ENCODE data around the gene PPP2R1A. TPM values are rescaled to one million over a fixed set of nuclear protein-coding genes. Genes with fewer than 3 reads are reported as not detected.

Gene PPP2R1A
- total RNA-seq, 1 donor from 2014 or later, result 163 TPM

DNA sequence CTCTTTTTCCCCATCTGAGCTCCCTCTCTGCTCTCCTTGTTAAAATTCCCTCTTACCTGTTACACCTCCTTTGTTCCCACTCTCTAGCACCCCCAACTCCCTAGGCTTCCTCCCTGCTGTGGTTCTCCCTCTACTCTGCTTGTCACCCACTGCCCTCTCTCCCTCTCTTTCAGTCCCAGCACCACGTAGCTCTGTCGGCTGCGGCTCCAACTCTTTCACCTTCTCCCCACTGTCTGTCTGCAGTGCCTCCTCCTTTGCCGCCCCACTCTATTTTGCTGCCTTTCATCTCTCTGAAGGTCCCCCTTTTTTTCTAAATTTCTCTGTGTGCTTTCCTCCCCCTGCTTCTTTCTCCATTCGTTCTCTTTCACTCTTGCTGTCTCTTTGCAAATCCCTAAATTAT, 19.5 kb upstream of the PPP2R1A start:
- peak overlapping the region; percentile 94 for H3K27ac ChIP-seq
- intact Hi-C loops (cut with DNase I), result no loop called here
- H3K36me3 ChIP-seq, result peaks cover 0 to 37% of the 10 kb centered on the region in 2 donors
- TF ChIP-seq, protein P1, sequence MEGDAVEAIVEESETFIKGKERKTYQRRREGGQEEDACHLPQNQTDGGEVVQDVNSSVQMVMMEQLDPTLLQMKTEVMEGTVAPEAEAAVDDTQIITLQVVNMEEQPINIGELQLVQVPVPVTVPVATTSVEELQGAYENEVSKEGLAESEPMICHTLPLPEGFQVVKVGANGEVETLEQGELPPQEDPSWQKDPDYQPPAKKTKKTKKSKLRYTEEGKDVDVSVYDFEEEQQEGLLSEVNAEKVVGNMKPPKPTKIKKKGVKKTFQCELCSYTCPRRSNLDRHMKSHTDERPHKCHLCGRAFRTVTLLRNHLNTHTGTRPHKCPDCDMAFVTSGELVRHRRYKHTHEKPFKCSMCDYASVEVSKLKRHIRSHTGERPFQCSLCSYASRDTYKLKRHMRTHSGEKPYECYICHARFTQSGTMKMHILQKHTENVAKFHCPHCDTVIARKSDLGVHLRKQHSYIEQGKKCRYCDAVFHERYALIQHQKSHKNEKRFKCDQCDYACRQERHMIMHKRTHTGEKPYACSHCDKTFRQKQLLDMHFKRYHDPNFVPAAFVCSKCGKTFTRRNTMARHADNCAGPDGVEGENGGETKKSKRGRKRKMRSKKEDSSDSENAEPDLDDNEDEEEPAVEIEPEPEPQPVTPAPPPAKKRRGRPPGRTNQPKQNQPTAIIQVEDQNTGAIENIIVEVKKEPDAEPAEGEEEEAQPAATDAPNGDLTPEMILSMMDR (IDR thresholded peaks at IDR 0.05), result no peak
- TF ChIP-seq POLR2A (IDR thresholded peaks at IDR 0.05), result no peak
- no peak for TF ChIP-seq POLR2AphosphoS5 (IDR thresholded peaks at IDR 0.05; ENCODE audit: insufficient read depth in 1 of 2, low read depth in 1 of 2)
- no peak for DNase-seq (ENCODE audit: extremely low spot score in 2 of 2)
- peak overlapping the region; percentile 63 to 87 for H3K4me3 ChIP-seq
- H3K9me3 ChIP-seq, result no peaks in the 10 kb centered on the region
- peaks cover 15% of the 10 kb centered on the region for H3K4me1 ChIP-seq
- no peaks in the 10 kb centered on the region for H3K27me3 ChIP-seq

DNA sequence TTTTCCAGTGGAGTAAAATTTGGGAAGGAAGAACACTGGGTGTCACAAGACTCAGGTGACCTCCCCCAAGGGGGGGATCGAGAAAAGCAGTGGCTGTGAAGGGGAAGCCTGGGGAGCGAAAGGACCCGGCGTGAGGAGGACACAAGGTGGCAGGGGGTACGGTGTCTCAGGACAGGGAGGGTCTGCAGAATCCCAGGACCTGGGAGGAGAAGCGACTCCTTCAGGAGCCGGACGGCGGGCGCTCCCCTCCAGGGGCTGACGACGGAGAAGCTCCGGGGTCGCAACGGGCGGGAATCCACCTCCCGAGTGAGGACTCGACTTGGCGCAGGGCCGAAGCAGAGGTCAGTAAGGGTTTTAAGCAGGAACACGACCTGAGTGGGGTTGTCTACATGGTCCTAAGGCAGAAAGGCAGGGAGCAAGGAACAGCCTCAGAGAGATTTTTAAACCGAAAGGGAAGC, 19.0 kb upstream of the PPP2R1A start:
- peak overlapping the region; percentile 94 for H3K27ac ChIP-seq
- TF ChIP-seq POLR2A (IDR thresholded peaks at IDR 0.05) (no peak), POLR2AphosphoS5 (IDR thresholded peaks at IDR 0.05; ENCODE audit: insufficient read depth in 1 of 2, low read depth in 1 of 2) (no peak)
- TF ChIP-seq, protein P1 (IDR thresholded peaks at IDR 0.05), result no peak
- H3K36me3 ChIP-seq, result peaks cover 0 to 32% of the 10 kb centered on the region in 2 donors
- H3K4me3 ChIP-seq, result peak overlapping the region; percentile 63 to 87
- intact Hi-C loops (cut with DNase I), result no loop called here
- H3K9me3 ChIP-seq, result no peaks in the 10 kb centered on the region
- DNase-seq (ENCODE audit: extremely low spot score in 2 of 2), result peak in 1 of 2 donors; percentile 88
- no peaks in the 10 kb centered on the region for H3K27me3 ChIP-seq
- peaks cover 15% of the 10 kb centered on the region for H3K4me1 ChIP-seq

DNA sequence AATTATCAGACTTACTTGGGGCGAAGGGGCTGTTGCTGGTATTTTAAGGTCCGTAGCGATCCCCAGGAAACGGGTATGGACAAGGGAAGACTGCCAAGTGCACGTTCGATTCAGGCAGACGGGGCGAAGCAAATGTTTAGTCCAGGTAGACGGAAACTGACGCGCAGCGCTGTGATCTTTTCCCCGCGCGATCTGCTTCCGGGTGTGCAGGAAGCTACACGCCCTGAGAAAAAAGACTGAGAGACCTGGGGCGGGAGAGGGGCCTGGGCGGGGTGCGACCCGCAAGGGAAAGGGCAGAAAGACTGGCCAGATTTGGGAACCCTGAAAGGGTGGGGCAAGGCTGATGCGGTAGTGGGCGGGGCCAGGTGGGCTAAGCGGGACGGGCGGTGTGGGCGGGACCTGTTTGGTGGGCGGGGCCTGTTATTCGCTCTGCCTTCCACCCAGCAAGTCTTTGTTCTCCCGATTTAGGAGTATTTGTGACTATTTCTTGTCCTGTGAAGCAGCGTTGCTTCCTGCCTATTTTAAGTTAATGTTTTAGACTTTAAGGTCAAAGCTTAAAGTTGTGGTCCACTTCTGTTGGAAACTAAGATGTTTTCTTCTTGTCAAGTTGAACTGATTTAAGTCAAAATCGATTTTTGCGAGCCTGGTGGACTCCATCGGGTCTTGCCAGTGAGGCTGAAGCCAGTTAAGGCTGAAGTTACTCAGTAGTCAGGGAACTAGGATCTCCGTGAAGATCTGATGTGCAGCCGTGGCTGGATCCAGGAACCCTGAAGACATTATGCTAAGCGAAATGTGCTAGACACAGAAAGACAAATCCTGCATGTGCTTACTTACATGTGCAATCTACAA, 18.3 kb upstream of the PPP2R1A start, which contains the start of gene ZNF836:
Gene ZNF836 (minus strand): TSS at position 301 of the 849 bp plus-strand sequence. CDS start 3,549 bp downstream, outside the sequence.
- peak in 1 of 2 donors; percentile 91 for DNase-seq (ENCODE audit: extremely low spot score in 2 of 2)
- peak within 1 kb of the TSS; percentile 94 for H3K27ac ChIP-seq
- no peaks in the 10 kb centered on the region for H3K9me3 ChIP-seq
- intact Hi-C loops (cut with DNase I), result no loop called here
- no peaks in the 10 kb centered on the region for H3K27me3 ChIP-seq
- H3K4me1 ChIP-seq, result peaks cover 19% of the 10 kb centered on the region
- H3K36me3 ChIP-seq, result peaks cover 0 to 25% of the 10 kb centered on the region in 2 donors
- TF ChIP-seq POLR2AphosphoS5 (IDR thresholded peaks at IDR 0.05; ENCODE audit: insufficient read depth in 1 of 2, low read depth in 1 of 2), result peak in 1 of 2 donors; percentile 83
- no peak for TF ChIP-seq POLR2A (IDR thresholded peaks at IDR 0.05)
- peak within 1 kb of the TSS; percentile 63 to 87 for H3K4me3 ChIP-seq

DNA sequence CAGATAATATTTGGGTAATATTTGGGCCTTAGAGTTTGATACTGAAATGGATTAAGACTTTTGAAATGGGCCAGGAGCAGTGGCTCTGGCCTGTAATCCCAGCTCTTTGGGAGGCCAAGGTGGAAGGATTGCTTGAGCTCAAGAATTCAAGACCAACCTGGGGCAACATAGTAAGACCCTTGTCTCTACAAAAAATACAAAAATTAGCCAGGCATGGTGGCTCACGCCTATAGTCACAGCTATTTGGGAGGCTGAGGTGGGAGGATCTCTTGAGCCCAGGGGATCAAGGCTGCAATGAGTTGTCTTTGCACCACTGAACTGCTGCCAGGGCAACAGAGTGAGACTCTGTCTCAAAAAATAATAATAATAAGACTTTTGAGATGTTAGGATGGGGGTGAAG, 17.5 kb upstream of the PPP2R1A start:
- no peaks in the 10 kb centered on the region for H3K9me3 ChIP-seq
- intact Hi-C loops (cut with DNase I), result no loop called here
- H3K27me3 ChIP-seq, result no peaks in the 10 kb centered on the region
- peaks cover 20% of the 10 kb centered on the region for H3K4me1 ChIP-seq
- no peak for DNase-seq (ENCODE audit: extremely low spot score in 2 of 2)
- H3K4me3 ChIP-seq, result peak overlapping the region in 1 of 2 donors; percentile 87
- H3K36me3 ChIP-seq, result peaks cover 0 to 18% of the 10 kb centered on the region in 2 donors
- H3K27ac ChIP-seq, result peak overlapping the region; percentile 94
- no peak for TF ChIP-seq POLR2AphosphoS5 (IDR thresholded peaks at IDR 0.05; ENCODE audit: insufficient read depth in 1 of 2, low read depth in 1 of 2)
- no peak for TF ChIP-seq POLR2A (IDR thresholded peaks at IDR 0.05)
- TF ChIP-seq, protein P1 (IDR thresholded peaks at IDR 0.05), result no peak

DNA sequence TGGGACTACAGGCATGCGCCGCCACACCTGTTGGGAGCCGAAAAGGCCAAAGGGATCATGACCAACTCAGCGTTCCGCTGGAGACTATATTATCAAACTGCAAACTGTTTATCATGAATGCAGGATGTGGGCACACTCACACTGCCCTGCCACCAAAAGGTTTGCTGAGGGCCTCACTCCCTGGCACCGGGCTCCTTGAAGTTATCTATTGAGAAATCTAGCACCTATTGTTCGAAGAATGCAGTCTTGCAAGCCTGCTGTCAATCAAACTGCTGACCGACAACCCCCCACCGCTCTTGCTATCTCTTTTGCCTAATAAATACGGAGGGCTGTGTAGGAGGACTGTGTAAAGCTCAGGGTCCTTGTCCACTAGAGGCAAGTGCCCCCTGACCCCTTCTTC, 13.3 kb upstream of the PPP2R1A start:
- Histone ChIP-seq H3K36me3 (no peaks in the 10 kb centered on the region), H3K4me1 (peaks cover 13% of the 10 kb centered on the region), H3K27me3 (no peaks in the 10 kb centered on the region), H3K27ac (no peak overlapping the region), H3K4me3 (no peak overlapping the region), H3K9me3 (no peaks in the 10 kb centered on the region)
- TF ChIP-seq, protein P1 (IDR thresholded peaks at IDR 0.05), result no peak
- TF ChIP-seq POLR2A (IDR thresholded peaks at IDR 0.05), result no peak
- no peak for TF ChIP-seq POLR2AphosphoS5 (IDR thresholded peaks at IDR 0.05; ENCODE audit: insufficient read depth in 1 of 2, low read depth in 1 of 2)
- intact Hi-C loops (cut with DNase I), result no loop called here
- no peak for DNase-seq (ENCODE audit: extremely low spot score in 2 of 2)
